HCT116 (cell line): ENCODE data around the gene EMILIN1.

Experiments used
- EZH2 ChIP-seq: fragments of 200-600 bp; sonication (generic); IDR thresholded peaks from 2 replicates; pipeline ENCODE4 v1.6.1; 2017; ENCODE audit warnings: antibody characterized with exemption, mixed run types
- POLR2A ChIP-seq: IDR thresholded peaks from 2 replicates; pipeline ENCODE4 v1.7.0; 2011; ENCODE audit warnings: borderline replicate concordance; ENCODE audit not compliant: insufficient read depth, insufficient read length; ENCODE audit errors: extremely low read depth
- SIN3A ChIP-seq: IDR thresholded peaks from 2 replicates; pipeline ENCODE4 v1.6.1; 2012; ENCODE audit warnings: low read depth
- SRF ChIP-seq: IDR thresholded peaks from 2 replicates; pipeline ENCODE4 v1.6.1; 2012; ENCODE audit warnings: low read depth
- YY1 ChIP-seq: IDR thresholded peaks from 2 replicates; pipeline ENCODE4 v1.6.1; 2011; ENCODE audit warnings: low read length, low read depth, moderate library complexity, mild to moderate bottlenecking; ENCODE audit not compliant: insufficient replicate concordance; ENCODE audit errors: extremely low read depth
- ZFX ChIP-seq: fragments of 450-650 bp; IDR thresholded peaks from 2 replicates; pipeline ENCODE4 v1.6.1; 2017
- ZNF274 ChIP-seq: fragments of 200-500 bp; sonication (Bioruptor generic); IDR thresholded peaks from 2 replicates; pipeline ENCODE4 v1.6.1; 2014; ENCODE audit warnings: mild to moderate bottlenecking, low read depth, low read length, inconsistent platforms
- TF ChIP-seq, protein P1 (sequence below), 3 experiments: fragments of 200-600 bp in 1 of 3; sonication (generic) in 1 of 3; IDR thresholded peaks in 2 of 3; conservative IDR thresholded peaks in 1 of 3; 2 replicates each; pipeline ENCODE4 v1.5.1; 2012 to 2017; ENCODE audit warnings: low read depth in 2 of 3, low read length in 2 of 3, antibody characterized with exemption in 1 of 3, borderline replicate concordance in 1 of 3, control low read depth in 1 of 3, mild to moderate bottlenecking in 1 of 3, mixed read lengths in 1 of 3, mixed run types in 1 of 3, moderate library complexity in 1 of 3; ENCODE audit not compliant: insufficient read depth in 1 of 3
- TF ChIP-seq, protein P2 (sequence below): IDR thresholded peaks from 2 replicates; pipeline ENCODE4 v1.6.1; 2012
- TF ChIP-seq, protein P3 (sequence below): IDR thresholded peaks from 2 replicates; pipeline ENCODE4 v1.6.1; 2011; ENCODE audit warnings: mild to moderate bottlenecking, low read length, moderate library complexity; ENCODE audit not compliant: insufficient replicate concordance; ENCODE audit errors: extremely low read depth
- TF ChIP-seq, protein P4 (sequence below): IDR thresholded peaks from 2 replicates; pipeline ENCODE4 v1.6.1; 2012; ENCODE audit warnings: low read depth

DNA sequence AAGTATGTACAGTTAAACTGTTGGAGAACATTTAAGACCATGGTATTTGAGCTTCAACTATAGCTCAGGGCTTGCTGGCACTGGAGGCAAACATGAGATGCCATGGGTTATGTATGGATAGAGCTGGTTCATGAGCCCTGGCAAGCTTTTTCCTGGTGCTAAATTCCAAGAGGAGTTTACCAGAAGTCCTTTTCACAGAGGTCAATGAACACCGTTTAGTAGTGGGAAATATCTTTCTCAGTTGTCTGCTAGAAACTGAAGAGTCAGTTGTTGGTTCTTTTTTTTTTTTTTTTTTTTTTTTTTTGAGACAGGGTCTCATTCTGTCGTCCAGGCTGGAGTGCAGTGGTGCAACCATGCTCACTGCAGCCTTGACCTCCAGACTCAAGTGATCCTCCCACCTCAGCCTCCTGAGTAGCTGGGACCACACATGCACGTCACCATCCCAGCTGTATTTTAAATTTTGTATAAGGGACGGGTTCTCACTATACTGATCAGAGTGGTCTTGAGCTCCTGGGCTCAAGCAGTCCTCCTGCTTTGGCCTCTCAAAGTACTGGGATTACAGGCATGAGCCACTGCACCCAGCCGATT lies 9.5 kb downstream of the EMILIN1 start:
- no peak for TF ChIP-seq POLR2A
- no peak for TF ChIP-seq EZH2
- TF ChIP-seq, protein P1, sequence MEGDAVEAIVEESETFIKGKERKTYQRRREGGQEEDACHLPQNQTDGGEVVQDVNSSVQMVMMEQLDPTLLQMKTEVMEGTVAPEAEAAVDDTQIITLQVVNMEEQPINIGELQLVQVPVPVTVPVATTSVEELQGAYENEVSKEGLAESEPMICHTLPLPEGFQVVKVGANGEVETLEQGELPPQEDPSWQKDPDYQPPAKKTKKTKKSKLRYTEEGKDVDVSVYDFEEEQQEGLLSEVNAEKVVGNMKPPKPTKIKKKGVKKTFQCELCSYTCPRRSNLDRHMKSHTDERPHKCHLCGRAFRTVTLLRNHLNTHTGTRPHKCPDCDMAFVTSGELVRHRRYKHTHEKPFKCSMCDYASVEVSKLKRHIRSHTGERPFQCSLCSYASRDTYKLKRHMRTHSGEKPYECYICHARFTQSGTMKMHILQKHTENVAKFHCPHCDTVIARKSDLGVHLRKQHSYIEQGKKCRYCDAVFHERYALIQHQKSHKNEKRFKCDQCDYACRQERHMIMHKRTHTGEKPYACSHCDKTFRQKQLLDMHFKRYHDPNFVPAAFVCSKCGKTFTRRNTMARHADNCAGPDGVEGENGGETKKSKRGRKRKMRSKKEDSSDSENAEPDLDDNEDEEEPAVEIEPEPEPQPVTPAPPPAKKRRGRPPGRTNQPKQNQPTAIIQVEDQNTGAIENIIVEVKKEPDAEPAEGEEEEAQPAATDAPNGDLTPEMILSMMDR (IDR thresholded peaks at IDR 0.05 in 2 of 3, conservative IDR thresholded peaks at IDR 0.05 in 1 of 3; ENCODE audit: borderline replicate concordance in 1 of 3, insufficient read depth in 1 of 3, low read depth in 2 of 3, low read length in 2 of 3) = no peak
- TF ChIP-seq ZFX = no peak
- no peak for TF ChIP-seq SRF
- TF ChIP-seq, protein P2, sequence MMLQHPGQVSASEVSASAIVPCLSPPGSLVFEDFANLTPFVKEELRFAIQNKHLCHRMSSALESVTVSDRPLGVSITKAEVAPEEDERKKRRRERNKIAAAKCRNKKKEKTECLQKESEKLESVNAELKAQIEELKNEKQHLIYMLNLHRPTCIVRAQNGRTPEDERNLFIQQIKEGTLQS = no peak
- TF ChIP-seq, protein P3, sequence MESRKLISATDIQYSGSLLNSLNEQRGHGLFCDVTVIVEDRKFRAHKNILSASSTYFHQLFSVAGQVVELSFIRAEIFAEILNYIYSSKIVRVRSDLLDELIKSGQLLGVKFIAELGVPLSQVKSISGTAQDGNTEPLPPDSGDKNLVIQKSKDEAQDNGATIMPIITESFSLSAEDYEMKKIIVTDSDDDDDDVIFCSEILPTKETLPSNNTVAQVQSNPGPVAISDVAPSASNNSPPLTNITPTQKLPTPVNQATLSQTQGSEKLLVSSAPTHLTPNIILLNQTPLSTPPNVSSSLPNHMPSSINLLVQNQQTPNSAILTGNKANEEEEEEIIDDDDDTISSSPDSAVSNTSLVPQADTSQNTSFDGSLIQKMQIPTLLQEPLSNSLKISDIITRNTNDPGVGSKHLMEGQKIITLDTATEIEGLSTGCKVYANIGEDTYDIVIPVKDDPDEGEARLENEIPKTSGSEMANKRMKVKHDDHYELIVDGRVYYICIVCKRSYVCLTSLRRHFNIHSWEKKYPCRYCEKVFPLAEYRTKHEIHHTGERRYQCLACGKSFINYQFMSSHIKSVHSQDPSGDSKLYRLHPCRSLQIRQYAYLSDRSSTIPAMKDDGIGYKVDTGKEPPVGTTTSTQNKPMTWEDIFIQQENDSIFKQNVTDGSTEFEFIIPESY = no peak
- TF ChIP-seq SIN3A = no peak
- TF ChIP-seq, protein P4, sequence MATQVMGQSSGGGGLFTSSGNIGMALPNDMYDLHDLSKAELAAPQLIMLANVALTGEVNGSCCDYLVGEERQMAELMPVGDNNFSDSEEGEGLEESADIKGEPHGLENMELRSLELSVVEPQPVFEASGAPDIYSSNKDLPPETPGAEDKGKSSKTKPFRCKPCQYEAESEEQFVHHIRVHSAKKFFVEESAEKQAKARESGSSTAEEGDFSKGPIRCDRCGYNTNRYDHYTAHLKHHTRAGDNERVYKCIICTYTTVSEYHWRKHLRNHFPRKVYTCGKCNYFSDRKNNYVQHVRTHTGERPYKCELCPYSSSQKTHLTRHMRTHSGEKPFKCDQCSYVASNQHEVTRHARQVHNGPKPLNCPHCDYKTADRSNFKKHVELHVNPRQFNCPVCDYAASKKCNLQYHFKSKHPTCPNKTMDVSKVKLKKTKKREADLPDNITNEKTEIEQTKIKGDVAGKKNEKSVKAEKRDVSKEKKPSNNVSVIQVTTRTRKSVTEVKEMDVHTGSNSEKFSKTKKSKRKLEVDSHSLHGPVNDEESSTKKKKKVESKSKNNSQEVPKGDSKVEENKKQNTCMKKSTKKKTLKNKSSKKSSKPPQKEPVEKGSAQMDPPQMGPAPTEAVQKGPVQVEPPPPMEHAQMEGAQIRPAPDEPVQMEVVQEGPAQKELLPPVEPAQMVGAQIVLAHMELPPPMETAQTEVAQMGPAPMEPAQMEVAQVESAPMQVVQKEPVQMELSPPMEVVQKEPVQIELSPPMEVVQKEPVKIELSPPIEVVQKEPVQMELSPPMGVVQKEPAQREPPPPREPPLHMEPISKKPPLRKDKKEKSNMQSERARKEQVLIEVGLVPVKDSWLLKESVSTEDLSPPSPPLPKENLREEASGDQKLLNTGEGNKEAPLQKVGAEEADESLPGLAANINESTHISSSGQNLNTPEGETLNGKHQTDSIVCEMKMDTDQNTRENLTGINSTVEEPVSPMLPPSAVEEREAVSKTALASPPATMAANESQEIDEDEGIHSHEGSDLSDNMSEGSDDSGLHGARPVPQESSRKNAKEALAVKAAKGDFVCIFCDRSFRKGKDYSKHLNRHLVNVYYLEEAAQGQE = no peak
- no peak for TF ChIP-seq YY1
- no peak for TF ChIP-seq ZNF274
